NB4 (cell line): ENCODE measurements around the gene UBA3.

Experiments
- MYC ChIP-seq: IDR thresholded peaks from 2 replicates; pipeline ENCODE4 v1.6.1; 2011; ENCODE audit warnings: low read depth, low read length
- POLR2A ChIP-seq: IDR thresholded peaks from 2 replicates; pipeline ENCODE4 v1.6.1; 2011; ENCODE audit warnings: mild to moderate bottlenecking; ENCODE audit not compliant: insufficient read length; ENCODE audit errors: extremely low read depth
- TF ChIP-seq, protein P1 (sequence below): IDR thresholded peaks from one replicate; pipeline ENCODE4 v1.5.1; 2012; ENCODE audit warnings: low read depth, low read length

DNA sequence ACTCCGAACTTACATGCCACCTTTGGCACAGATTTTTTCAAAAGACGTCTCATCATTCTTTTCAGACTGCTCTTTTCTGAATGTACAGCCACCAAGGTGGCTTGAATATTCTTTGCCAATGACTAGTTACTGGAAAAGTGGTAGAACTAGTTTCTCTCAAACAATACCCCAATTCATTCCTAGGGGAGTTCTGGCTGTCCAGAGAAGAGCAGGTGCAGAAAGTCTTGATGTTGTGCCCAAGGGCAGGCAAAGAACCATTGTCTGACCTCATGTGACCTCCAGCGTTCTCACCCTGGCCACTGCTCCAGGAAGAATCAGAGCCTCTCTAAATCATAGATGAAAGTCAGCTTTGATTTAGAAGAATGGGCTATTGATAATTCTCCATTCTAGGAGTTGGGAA, 36.7 kb upstream of the UBA3 start:
- TF ChIP-seq, protein P1, sequence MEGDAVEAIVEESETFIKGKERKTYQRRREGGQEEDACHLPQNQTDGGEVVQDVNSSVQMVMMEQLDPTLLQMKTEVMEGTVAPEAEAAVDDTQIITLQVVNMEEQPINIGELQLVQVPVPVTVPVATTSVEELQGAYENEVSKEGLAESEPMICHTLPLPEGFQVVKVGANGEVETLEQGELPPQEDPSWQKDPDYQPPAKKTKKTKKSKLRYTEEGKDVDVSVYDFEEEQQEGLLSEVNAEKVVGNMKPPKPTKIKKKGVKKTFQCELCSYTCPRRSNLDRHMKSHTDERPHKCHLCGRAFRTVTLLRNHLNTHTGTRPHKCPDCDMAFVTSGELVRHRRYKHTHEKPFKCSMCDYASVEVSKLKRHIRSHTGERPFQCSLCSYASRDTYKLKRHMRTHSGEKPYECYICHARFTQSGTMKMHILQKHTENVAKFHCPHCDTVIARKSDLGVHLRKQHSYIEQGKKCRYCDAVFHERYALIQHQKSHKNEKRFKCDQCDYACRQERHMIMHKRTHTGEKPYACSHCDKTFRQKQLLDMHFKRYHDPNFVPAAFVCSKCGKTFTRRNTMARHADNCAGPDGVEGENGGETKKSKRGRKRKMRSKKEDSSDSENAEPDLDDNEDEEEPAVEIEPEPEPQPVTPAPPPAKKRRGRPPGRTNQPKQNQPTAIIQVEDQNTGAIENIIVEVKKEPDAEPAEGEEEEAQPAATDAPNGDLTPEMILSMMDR: no peak
- TF ChIP-seq POLR2A: no peak
- TF ChIP-seq MYC: no peak
